Measurements from ENCODE around the gene PLEKHG2. TPM values are rescaled to one million over a fixed set of nuclear protein-coding genes. Genes with fewer than 3 reads are reported as not detected.
A peak's percentile ranks its signal among the peaks of the same experiment; 100 is the strongest.

PLEKHG2 gene
- total and polyA plus RNA-seq, 9 of the 15 experiments (the other 6 are each of a cell fraction or from before 2014, with no cell fraction given) = 0.98 to 45.7 (median 9.8) TPM

- TF ChIP-seq ZBTB11 (CRISPR knock-in tag; IDR thresholded peaks at IDR 0.05) = peak in 1 of 3 experiments; percentile 76; a peak in 2 of 6 replicates
- TF ChIP-seq MYBL2 (IDR thresholded peaks at IDR 0.05; ENCODE audit: low read depth) = no peak
- no peak for TF ChIP-seq MYBL2 (CRISPR knock-in tag; IDR thresholded peaks at IDR 0.05; ENCODE audit: borderline replicate concordance)
- no peak for TF ChIP-seq CBX2 (IDR thresholded peaks at IDR 0.05; ENCODE audit: insufficient read depth, low read length, poor library complexity, severe bottlenecking)
- peak; percentile 61; the same call in 1 of the 2 replicates for TF ChIP-seq GABPB1 (CRISPR knock-in tag; IDR thresholded peaks at IDR 0.05)
- TF ChIP-seq MYNN (IDR thresholded peaks at IDR 0.05) = peak; percentile 63
- TF ChIP-seq MYNN (CRISPR knock-in tag; IDR thresholded peaks at IDR 0.05) = no peak
- TF ChIP-seq ZNF24 (IDR thresholded peaks at IDR 0.05) = no peak
- TF ChIP-seq LARP7 (IDR thresholded peaks at IDR 0.05) = no peak
- TF ChIP-seq BACH1 (tag; IDR thresholded peaks at IDR 0.05) = no peak
- TF ChIP-seq, protein P1, sequence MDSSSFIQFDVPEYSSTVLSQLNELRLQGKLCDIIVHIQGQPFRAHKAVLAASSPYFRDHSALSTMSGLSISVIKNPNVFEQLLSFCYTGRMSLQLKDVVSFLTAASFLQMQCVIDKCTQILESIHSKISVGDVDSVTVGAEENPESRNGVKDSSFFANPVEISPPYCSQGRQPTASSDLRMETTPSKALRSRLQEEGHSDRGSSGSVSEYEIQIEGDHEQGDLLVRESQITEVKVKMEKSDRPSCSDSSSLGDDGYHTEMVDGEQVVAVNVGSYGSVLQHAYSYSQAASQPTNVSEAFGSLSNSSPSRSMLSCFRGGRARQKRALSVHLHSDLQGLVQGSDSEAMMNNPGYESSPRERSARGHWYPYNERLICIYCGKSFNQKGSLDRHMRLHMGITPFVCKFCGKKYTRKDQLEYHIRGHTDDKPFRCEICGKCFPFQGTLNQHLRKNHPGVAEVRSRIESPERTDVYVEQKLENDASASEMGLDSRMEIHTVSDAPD (CRISPR knock-in tag; IDR thresholded peaks at IDR 0.05) = no peak
- TF ChIP-seq CBFB (CRISPR knock-in tag; IDR thresholded peaks at IDR 0.05) = no peak
- no peak for TF ChIP-seq GABPB2 (CRISPR knock-in tag; conservative IDR thresholded peaks at IDR 0.05)
- no peak; the same call in 1 of the 2 replicates for TF ChIP-seq FOXP1 (CRISPR knock-in tag; IDR thresholded peaks at IDR 0.05)
- TF ChIP-seq ZKSCAN8 (CRISPR knock-in tag; IDR thresholded peaks at IDR 0.05) = peak; percentile 30; the same call in 1 of the 2 replicates
- peak; percentile 51; the same call in 1 of the 2 replicates for TF ChIP-seq CREM (IDR thresholded peaks at IDR 0.05; ENCODE audit: low read depth)
- TF ChIP-seq ZNF165 (CRISPR knock-in tag; IDR thresholded peaks at IDR 0.05; ENCODE audit: borderline replicate concordance) = no peak
- TF ChIP-seq ZNF766 (CRISPR knock-in tag; conservative IDR thresholded peaks at IDR 0.05) = no peak
- TF ChIP-seq ZNF512 (tag; IDR thresholded peaks at IDR 0.05) = no peak
- no peak for TF ChIP-seq CBFA2T2 (conservative IDR thresholded peaks at IDR 0.05)
Measured at GRCh38 chr19:39406656-39407409, 5.6 kb upstream of the PLEKHG2 start, which contains the start of gene ZFP36 (continued).
